ENCODE data around the gene CCDC171. TPM values are rescaled to one million over a fixed set of nuclear protein-coding genes. Genes with fewer than 3 reads are reported as not detected.

The CCDC171 gene
- total and polyA plus RNA-seq, 2 of the 13 experiments (the other 11 are each of a cell fraction or from before 2014, with no cell fraction given): 0.95 to 2.5 TPM

DNA sequence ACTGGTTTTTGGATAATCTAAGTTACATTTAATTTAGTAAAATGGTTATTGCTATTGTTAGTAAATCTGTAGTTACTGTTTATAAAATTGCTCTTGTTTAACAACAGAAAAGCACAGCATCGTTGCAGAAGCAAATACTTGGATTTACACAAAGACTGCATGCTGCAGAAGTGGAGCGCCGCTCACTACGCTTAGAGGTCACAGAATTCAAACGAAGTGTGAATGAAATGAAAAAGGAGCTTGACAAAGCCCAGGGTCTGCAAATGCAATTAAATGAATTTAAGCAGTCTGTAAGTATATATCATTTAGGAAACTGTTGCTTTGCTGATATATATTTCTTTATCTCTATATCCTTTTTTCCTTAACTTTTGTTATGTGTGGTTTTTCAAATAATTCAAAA is 226.0 kb downstream of the CCDC171 start (continued):
- TF ChIP-seq ERF (CRISPR knock-in tag; IDR thresholded peaks at IDR 0.05): no peak

DNA sequence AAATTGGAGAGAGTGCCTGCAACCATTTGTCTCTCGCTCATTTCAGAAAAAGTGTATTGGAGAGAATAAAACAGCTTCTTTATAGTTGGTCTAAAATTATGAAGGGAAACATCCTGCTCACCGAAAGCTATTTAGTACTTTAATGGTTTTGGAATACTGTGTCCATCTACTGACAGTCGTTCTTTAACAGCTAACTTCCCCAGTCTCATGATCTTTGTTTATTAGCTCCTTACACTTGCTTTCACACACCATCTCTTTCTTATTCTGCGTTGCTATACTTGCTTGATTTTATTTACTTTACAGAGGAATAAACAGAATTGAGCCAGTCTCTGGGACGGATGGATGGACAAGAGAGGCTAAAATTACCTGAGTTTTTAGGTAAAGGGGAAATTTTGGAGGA is 229.3 kb downstream of the CCDC171 start:
- H3K36me3 ChIP-seq (replicated peaks in 1 of 2; ENCODE audit: control insufficient read depth in 1 of 2, insufficient read depth in 2 of 2, low read length in 2 of 2): no peaks in the 10 kb centered on the region
- DNase-seq (ENCODE audit: low spot score) (no peak), FAIRE-seq (no peak), ATAC-seq (no peak)
- WGBS (ENCODE audit: low lambda C conversion rate): 67% methylated on average over 5 of the region's 5 CpGs
- no peak overlapping the region for H3K27ac ChIP-seq (ENCODE audit: extremely low read length, insufficient read depth, low read length)
- no peaks in the 10 kb centered on the region for H3K4me1 ChIP-seq (ENCODE audit: insufficient read depth, low read length)
- intact Hi-C loops (cut with micrococcal nuclease; ENCODE audit: unreplicated experiment) (no loop called here), in situ Hi-C loops (cut with HindIII; ENCODE audit: extremely low pct_ligation_motif_present, low pct_unique_long_range_greater_than_20kb) (no loop called here)
- H3K4me3 ChIP-seq (replicated peaks in 1 of 3; ENCODE audit: insufficient read depth in 1 of 3, low read depth in 2 of 3, low read length in 3 of 3): no peak overlapping the region
- no peaks in the 10 kb centered on the region for H3K27me3 ChIP-seq (ENCODE audit: control insufficient read depth in 1 of 2, insufficient read depth in 2 of 2, low read length in 2 of 2)
- H2AFZ ChIP-seq (ENCODE audit: low read length): no peak overlapping the region
- CTCF ChIA-PET (ENCODE audit: low intra/inter-chr PET ratio, low total read pairs): no interaction called here
- no peak overlapping the region for H3K9ac ChIP-seq (ENCODE audit: insufficient read depth, low read depth, low read length)
- H3K9me3 ChIP-seq (ENCODE audit: low read length): no peaks in the 10 kb centered on the region
- no peak overlapping the region for H3K4me2 ChIP-seq (ENCODE audit: low read depth, low read length)
- POLR2A ChIA-PET: no interaction called here
- no peaks in the 10 kb centered on the region for H4K20me1 ChIP-seq (ENCODE audit: insufficient read depth, low read length)
- no TSS peak for BruUV-seq (replicated peaks)
- H3K79me2 ChIP-seq (ENCODE audit: insufficient read depth, low read length): no peaks in the 10 kb centered on the region
- TF ChIP-seq THYN1 (CRISPR knock-in tag; IDR thresholded peaks at IDR 0.05; ENCODE audit: borderline replicate concordance, low read depth) (no peak), IKZF4 (CRISPR knock-in tag; IDR thresholded peaks at IDR 0.05; ENCODE audit: borderline replicate concordance, low read depth, not compliant biosample characterization) (no peak), KLF11 (CRISPR knock-in tag; IDR thresholded peaks at IDR 0.05) (no peak), KDM1A (CRISPR knock-in tag; IDR thresholded peaks at IDR 0.05) (no peak), ZNF44 (CRISPR knock-in tag; IDR thresholded peaks at IDR 0.05) (no peak), WIZ (CRISPR knock-in tag; IDR thresholded peaks at IDR 0.05) (no peak), MBD4 (IDR thresholded peaks at IDR 0.05; ENCODE audit: borderline replicate concordance, low read length) (no peak), SSRP1 (CRISPR knock-in tag; IDR thresholded peaks at IDR 0.05) (no peak), FOXC1 (CRISPR knock-in tag; IDR thresholded peaks at IDR 0.05; ENCODE audit: borderline replicate concordance) (no peak)
- TF ChIP-seq, protein P1, sequence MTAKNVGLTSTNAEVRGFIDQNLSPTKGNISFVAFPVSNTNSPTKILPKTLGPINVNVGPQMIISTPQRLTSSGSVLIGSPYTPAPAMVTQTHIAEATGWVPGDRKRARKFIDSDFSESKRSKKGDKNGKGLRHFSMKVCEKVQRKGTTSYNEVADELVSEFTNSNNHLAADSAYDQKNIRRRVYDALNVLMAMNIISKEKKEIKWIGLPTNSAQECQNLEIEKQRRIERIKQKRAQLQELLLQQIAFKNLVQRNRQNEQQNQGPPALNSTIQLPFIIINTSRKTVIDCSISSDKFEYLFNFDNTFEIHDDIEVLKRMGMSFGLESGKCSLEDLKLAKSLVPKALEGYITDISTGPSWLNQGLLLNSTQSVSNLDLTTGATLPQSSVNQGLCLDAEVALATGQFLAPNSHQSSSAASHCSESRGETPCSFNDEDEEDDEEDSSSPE (CRISPR knock-in tag; IDR thresholded peaks at IDR 0.05): no peak
- TF ChIP-seq, protein P2, sequence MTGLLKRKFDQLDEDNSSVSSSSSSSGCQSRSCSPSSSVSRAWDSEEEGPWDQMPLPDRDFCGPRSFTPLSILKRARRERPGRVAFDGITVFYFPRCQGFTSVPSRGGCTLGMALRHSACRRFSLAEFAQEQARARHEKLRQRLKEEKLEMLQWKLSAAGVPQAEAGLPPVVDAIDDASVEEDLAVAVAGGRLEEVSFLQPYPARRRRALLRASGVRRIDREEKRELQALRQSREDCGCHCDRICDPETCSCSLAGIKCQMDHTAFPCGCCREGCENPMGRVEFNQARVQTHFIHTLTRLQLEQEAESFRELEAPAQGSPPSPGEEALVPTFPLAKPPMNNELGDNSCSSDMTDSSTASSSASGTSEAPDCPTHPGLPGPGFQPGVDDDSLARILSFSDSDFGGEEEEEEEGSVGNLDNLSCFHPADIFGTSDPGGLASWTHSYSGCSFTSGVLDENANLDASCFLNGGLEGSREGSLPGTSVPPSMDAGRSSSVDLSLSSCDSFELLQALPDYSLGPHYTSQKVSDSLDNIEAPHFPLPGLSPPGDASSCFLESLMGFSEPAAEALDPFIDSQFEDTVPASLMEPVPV (CRISPR knock-in tag; IDR thresholded peaks at IDR 0.05): no peak
- TF ChIP-seq, protein P3, sequence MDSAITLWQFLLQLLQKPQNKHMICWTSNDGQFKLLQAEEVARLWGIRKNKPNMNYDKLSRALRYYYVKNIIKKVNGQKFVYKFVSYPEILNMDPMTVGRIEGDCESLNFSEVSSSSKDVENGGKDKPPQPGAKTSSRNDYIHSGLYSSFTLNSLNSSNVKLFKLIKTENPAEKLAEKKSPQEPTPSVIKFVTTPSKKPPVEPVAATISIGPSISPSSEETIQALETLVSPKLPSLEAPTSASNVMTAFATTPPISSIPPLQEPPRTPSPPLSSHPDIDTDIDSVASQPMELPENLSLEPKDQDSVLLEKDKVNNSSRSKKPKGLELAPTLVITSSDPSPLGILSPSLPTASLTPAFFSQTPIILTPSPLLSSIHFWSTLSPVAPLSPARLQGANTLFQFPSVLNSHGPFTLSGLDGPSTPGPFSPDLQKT (CRISPR knock-in tag; IDR thresholded peaks at IDR 0.05; ENCODE audit: borderline replicate concordance): no peak
- TF ChIP-seq, protein P4, sequence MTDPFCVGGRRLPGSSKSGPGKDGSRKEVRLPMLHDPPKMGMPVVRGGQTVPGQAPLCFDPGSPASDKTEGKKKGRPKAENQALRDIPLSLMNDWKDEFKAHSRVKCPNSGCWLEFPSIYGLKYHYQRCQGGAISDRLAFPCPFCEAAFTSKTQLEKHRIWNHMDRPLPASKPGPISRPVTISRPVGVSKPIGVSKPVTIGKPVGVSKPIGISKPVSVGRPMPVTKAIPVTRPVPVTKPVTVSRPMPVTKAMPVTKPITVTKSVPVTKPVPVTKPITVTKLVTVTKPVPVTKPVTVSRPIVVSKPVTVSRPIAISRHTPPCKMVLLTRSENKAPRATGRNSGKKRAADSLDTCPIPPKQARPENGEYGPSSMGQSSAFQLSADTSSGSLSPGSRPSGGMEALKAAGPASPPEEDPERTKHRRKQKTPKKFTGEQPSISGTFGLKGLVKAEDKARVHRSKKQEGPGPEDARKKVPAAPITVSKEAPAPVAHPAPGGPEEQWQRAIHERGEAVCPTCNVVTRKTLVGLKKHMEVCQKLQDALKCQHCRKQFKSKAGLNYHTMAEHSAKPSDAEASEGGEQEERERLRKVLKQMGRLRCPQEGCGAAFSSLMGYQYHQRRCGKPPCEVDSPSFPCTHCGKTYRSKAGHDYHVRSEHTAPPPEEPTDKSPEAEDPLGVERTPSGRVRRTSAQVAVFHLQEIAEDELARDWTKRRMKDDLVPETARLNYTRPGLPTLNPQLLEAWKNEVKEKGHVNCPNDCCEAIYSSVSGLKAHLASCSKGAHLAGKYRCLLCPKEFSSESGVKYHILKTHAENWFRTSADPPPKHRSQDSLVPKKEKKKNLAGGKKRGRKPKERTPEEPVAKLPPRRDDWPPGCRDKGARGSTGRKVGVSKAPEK (CRISPR knock-in tag; IDR thresholded peaks at IDR 0.05; ENCODE audit: borderline replicate concordance): no peak
- TF ChIP-seq, protein P5, sequence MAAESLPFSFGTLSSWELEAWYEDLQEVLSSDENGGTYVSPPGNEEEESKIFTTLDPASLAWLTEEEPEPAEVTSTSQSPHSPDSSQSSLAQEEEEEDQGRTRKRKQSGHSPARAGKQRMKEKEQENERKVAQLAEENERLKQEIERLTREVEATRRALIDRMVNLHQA (CRISPR knock-in tag; IDR thresholded peaks at IDR 0.05): no peak
- TF ChIP-seq, protein P6, sequence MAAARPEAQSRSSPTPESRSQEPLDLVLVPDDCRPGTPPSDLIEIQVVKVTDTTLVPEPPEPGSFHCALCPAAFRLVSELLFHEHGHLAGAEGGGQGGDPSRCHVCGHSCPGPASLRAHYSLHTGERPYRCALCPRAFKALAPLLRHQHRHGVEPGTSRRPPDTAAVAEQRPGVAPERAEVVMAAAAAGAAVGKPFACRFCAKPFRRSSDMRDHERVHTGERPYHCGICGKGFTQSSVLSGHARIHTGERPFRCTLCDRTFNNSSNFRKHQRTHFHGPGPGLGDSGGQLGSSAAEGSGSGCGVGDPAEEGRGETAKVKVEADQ (CRISPR knock-in tag; IDR thresholded peaks at IDR 0.05; ENCODE audit: borderline replicate concordance): no peak

Measured in HepG2 (cell line).